GM12891 (cell line): Measurements from ENCODE around the gene TEKTIP1.

Source experiments
- PAX5 ChIP-seq: IDR thresholded peaks from 2 replicates; pipeline ENCODE4 v1.6.1; 2011; ENCODE audit warnings: low read length, moderate library complexity, mild to moderate bottlenecking; ENCODE audit not compliant: insufficient read depth, severe bottlenecking
- POLR2A ChIP-seq: IDR thresholded peaks from 2 replicates; pipeline ENCODE4 v1.6.1; 2011; ENCODE audit warnings: low read depth, low read length, control low read depth
- POLR2AphosphoS5 ChIP-seq: IDR thresholded peaks from 2 replicates; pipeline ENCODE4 v1.6.1; 2011; ENCODE audit warnings: low read depth, low read length, control low read depth
- SPI1 ChIP-seq: IDR thresholded peaks from 2 replicates; pipeline ENCODE4 v1.6.1; 2011; ENCODE audit warnings: low read depth, low read length, control low read depth
- TAF1 ChIP-seq: IDR thresholded peaks from 2 replicates; pipeline ENCODE4 v1.6.1; 2011; ENCODE audit warnings: low read depth, low read length, control low read depth

- TF ChIP-seq POLR2A, result no peak
- TF ChIP-seq POLR2AphosphoS5, result no peak
- TF ChIP-seq TAF1, result no peak
- TF ChIP-seq SPI1, result no peak
- TF ChIP-seq PAX5, result no peak
These were observed 12.3 kb upstream of the TEKTIP1 start for GRCh38 chr19:3526507-3527237.
